K562 (cell line): ENCODE measurements around the gene CLCN1. TPM values are rescaled to one million over a fixed set of nuclear protein-coding genes. Genes with fewer than 3 reads are reported as not detected.

ENCODE experiments used
- ATAC-seq: fragments of 200-7000 bp; cut with Tn5 transposase; 3 replicates; pipeline ENCODE4 v1.9.1; 2020; ENCODE audit warnings: moderate library complexity
- BruUV-seq: library from RNA; stranded (reverse); fragments of 400-500 nt; replicated peaks from 2 replicates; lab custom pipeline; 2021; lab: Mats Ljungman, UMichigan
- CTCF ChIA-PET: fragments of 300-600 bp; formaldehyde crosslinking; extraction: SDS; loops from one replicate; lab custom pipeline; 2021; ENCODE audit warnings: low intra/inter-chr PET ratio; lab: Yijun Ruan, JAX
- POLR2A ChIA-PET: fragments of 300-600, 350-650 bp; sonication (Branson Sonifier 250); formaldehyde crosslinking; extraction: SDS; loops from one replicate; lab custom pipeline; 2021; ENCODE audit warnings: antibody characterized with exemption, inconsistent platforms; lab: Yijun Ruan, JAX
- DNase-seq, 4 experiments: peaks; one replicate each; pipeline versions ENCODE4 v3.0.0 to v3.0.0-alpha.2; 2011 to 2018; ENCODE audit warnings: low spot score in 3 of 4, mixed read lengths in 3 of 4; ENCODE audit errors: extremely low read depth in 1 of 4
- FAIRE-seq: peaks from 2 replicates; lab custom pipeline; 2011; peaks lifted over from hg19 to GRCh38; lab: Jason Lieb, UNC
- H2AFZ ChIP-seq: 2 replicates; pipeline ENCODE4 v1.6.0; 2011; ENCODE audit warnings: low read depth, low read length, control low read depth, inconsistent platforms
- H3K27ac ChIP-seq: fragments of 200-600 bp; 3 replicates; pipeline ENCODE4 v1.8.0; 2011; ENCODE audit warnings: low read depth, mild to moderate bottlenecking, control low read depth, inconsistent platforms, low read length, moderate library complexity, mixed read lengths; ENCODE audit errors: extremely low read depth
- H3K27me3 ChIP-seq, 2 experiments: fragments of 300-600 bp in 1 of 2; 2 replicates in 1 of 2; 3 replicates in 1 of 2; pipeline versions ENCODE4 v1.6.0 to v1.8.0; 2011; ENCODE audit warnings: inconsistent platforms in 2 of 2, low read length in 2 of 2, mild to moderate bottlenecking in 1 of 2, mixed read lengths in 1 of 2, moderate library complexity in 1 of 2; ENCODE audit not compliant: control insufficient read depth in 2 of 2, insufficient read depth in 2 of 2
- H3K36me3 ChIP-seq: fragments of 300-600 bp; 3 replicates; pipeline ENCODE4 v1.8.0; 2011; ENCODE audit warnings: mild to moderate bottlenecking, low read length, inconsistent platforms; ENCODE audit not compliant: control insufficient read depth, insufficient read depth
- H3K4me1 ChIP-seq, 2 experiments: fragments of 200-600 bp in 1 of 2; replicated peaks in 1 of 2; 2 replicates in 1 of 2; 3 replicates in 1 of 2; pipeline versions ENCODE4 v1.5.1 to v1.8.0; 2011; ENCODE audit warnings: inconsistent platforms in 2 of 2, low read length in 2 of 2, mild to moderate bottlenecking in 1 of 2, mixed read lengths in 1 of 2, moderate library complexity in 1 of 2; ENCODE audit not compliant: control insufficient read depth in 2 of 2, insufficient read depth in 2 of 2
- H3K4me2 ChIP-seq: 2 replicates; pipeline ENCODE4 v1.6.1; 2011; ENCODE audit warnings: low read length, control low read depth, inconsistent platforms, mixed read lengths; ENCODE audit not compliant: insufficient read depth
- H3K4me3 ChIP-seq: fragments of 200-600 bp; sonication (generic), shearing (Covaris generic); 2 replicates; pipeline ENCODE4 v1.5.1; 2016; ENCODE audit warnings: control low read depth, inconsistent platforms
- H3K79me2 ChIP-seq: fragments of 200-600 bp; 3 replicates; pipeline ENCODE4 v1.8.0; 2011; ENCODE audit warnings: low read length, inconsistent platforms; ENCODE audit not compliant: control insufficient read depth, insufficient read depth
- H3K9ac ChIP-seq, 2 experiments: 2 replicates each; pipeline versions ENCODE4 v1.6.0 to v1.6.1; 2011; ENCODE audit warnings: low read depth in 2 of 2, low read length in 2 of 2, control low read depth in 1 of 2, inconsistent platforms in 1 of 2, mild to moderate bottlenecking in 1 of 2, mixed read lengths in 1 of 2; ENCODE audit not compliant: insufficient read depth in 1 of 2
- H3K9me1 ChIP-seq: one replicate; pipeline ENCODE4 v1.6.0; 2011; ENCODE audit warnings: inconsistent platforms, mild to moderate bottlenecking, low read length, moderate library complexity; ENCODE audit not compliant: control insufficient read depth, insufficient read depth
- H3K9me3 ChIP-seq: replicated peaks from 2 replicates; pipeline ENCODE4 v1.5.1; 2011; ENCODE audit warnings: low read depth, low read length, inconsistent platforms; ENCODE audit not compliant: control insufficient read depth, insufficient read depth
- H4K20me1 ChIP-seq: replicated peaks from 2 replicates; pipeline ENCODE4 v1.6.1; 2011; ENCODE audit warnings: low read length, inconsistent platforms, mixed read lengths; ENCODE audit not compliant: control insufficient read depth, insufficient read depth
- BMI1 ChIP-seq: fragments of 150-350 bp; IDR thresholded peaks from 2 replicates; pipeline ENCODE4 v1.6.1; 2014; ENCODE audit warnings: low read length
- CEBPB ChIP-seq: fragments of 450-650 bp; IDR thresholded peaks from 2 replicates; pipeline ENCODE4 v1.6.1; 2016; ENCODE audit warnings: missing genetic modification characterization, missing compliant biosample characterization
- FOS ChIP-seq: IDR thresholded peaks from 3 replicates; pipeline ENCODE4 v1.6.1; 2011; ENCODE audit not compliant: insufficient read length; ENCODE audit errors: extremely low read depth
- FOXM1 ChIP-seq, 2 experiments: fragments of 450-650 bp in 1 of 2; sonication (generic) in 1 of 2; formaldehyde crosslinking in 1 of 2; IDR thresholded peaks; 2 replicates each; pipeline versions ENCODE4 v1.6.1 to v1.9.0; 2017 to 2022; ENCODE audit warnings: low read depth in 2 of 2, mild to moderate bottlenecking in 2 of 2, missing genetic modification reagents in 1 of 2, moderate library complexity in 1 of 2
- NR1H2 ChIP-seq: sonication (generic); formaldehyde crosslinking; IDR thresholded peaks from 2 replicates; pipeline ENCODE4 v1.4.0; 2020; ENCODE audit warnings: mild to moderate bottlenecking, missing genetic modification reagents
- NR2C2 ChIP-seq, 2 experiments: fragments of 200-800 bp in 1 of 2; sonication (Bioruptor generic) in 1 of 2; sonication (generic) in 1 of 2; formaldehyde crosslinking in 1 of 2; IDR thresholded peaks; 2 replicates each; pipeline versions ENCODE4 v1.6.1 to v1.8.0; 2016 to 2022; ENCODE audit warnings: mild to moderate bottlenecking in 1 of 2, missing compliant biosample characterization in 1 of 2, missing genetic modification characterization in 1 of 2, missing genetic modification reagents in 1 of 2
- RBM17 ChIP-seq: fragments of 200-400 bp; formaldehyde crosslinking; IDR thresholded peaks from 2 replicates; pipeline ENCODE4 v1.6.1; 2017; ENCODE audit warnings: low read depth, mild to moderate bottlenecking, low read length, borderline replicate concordance
- TEAD1 ChIP-seq, 2 experiments: fragments of 450-650 bp in 1 of 2; sonication (generic) in 1 of 2; formaldehyde crosslinking; IDR thresholded peaks; 2 replicates each; pipeline versions ENCODE4 v1.4.0 to v1.8.0; 2020 to 2022; ENCODE audit warnings: mild to moderate bottlenecking in 2 of 2, missing genetic modification reagents in 1 of 2
- WGBS: fragments of 100-300 bp; shearing (Covaris generic); methylation state at CpG from one replicate; pipeline ENCODE4 v1.1.6; 2016; ENCODE audit warnings: low coverage, mixed read lengths; ENCODE audit not compliant: insufficient coverage; ENCODE audit errors: missing lambda C conversion rate; 5-methylcytosine and 5-hydroxymethylcytosine counted together
- in situ Hi-C: fragments of 300-500 bp; cut with MboI; formaldehyde crosslinking; loops from 4 replicates; pipeline ENCODE4 v1.15.0; 2018; ENCODE audit warnings: inconsistent platforms, mixed read lengths
- intact Hi-C: fragments of 100-400 bp; cut with micrococcal nuclease; formaldehyde crosslinking; loops from 2 replicates; pipeline ENCODE4 v1.14.2; 2022
- polyA plus RNA-seq, 8 experiments: library from polyadenylated mRNA; depleted of rRNA in 4 of 8; stranded (reverse) in 5 of 8; unstranded in 3 of 8; fragments of >200 nt; fragmentation: Nextera tagmentation in 2 of 8; fragmentation: Illumina TruSeq in 1 of 8; extraction: Ambion mirVana in 2 of 8; extraction: Trizol in 1 of 8; gene quantifications; 2 replicates each; pipeline versions ENCODE4 v1.2.1 to v1.2.3, GENCODE V29; 2011 to 2014; ENCODE audit warnings: inconsistent platforms in 1 of 8, missing spikeins in 1 of 8
- total RNA-seq, 7 experiments: library from RNA; depleted of rRNA in 6 of 7; stranded (reverse); fragments of >200 nt in 6 of 7; fragmentation: Illumina TruSeq in 2 of 7; extraction: Trizol in 2 of 7; gene quantifications; 2 replicates each; pipeline versions ENCODE4 v1.2.1 to v1.2.3, GENCODE V29; 2011 to 2021; ENCODE audit warnings: low replicate concordance in 1 of 7

The CLCN1 gene
- total and polyA plus RNA-seq, 9 of the 15 experiments (the other 6 are each of a cell fraction or from before 2014, with no cell fraction given) = 0.01 to 0.11 (median 0.04) TPM; not detected in 4

- DNase-seq (no peak), FAIRE-seq (no peak), ATAC-seq (peak; percentile 3; the same call in 1 of the 3 replicates)
- no peak overlapping the region for H2AFZ ChIP-seq
- intact Hi-C loops (no loop called here), in situ Hi-C loops (no loop called here)
- BruUV-seq = no TSS peak
- H3K9me3 ChIP-seq = no peaks in the 10 kb centered on the region
- H3K36me3 ChIP-seq = peaks cover under 1% of the 10 kb centered on the region; the same call in 1 of the 3 replicates
- no peak overlapping the region for H3K9ac ChIP-seq
- H3K27ac ChIP-seq = no peak overlapping the region
- no peak for TF ChIP-seq RBM17
- TF ChIP-seq FOXM1 (IDR thresholded peaks at IDR 0.05; ENCODE audit: low read depth) = no peak
- TF ChIP-seq FOXM1 (CRISPR knock-in tag; IDR thresholded peaks at IDR 0.05; ENCODE audit: low read depth) = no peak
- no peak for TF ChIP-seq BMI1
- no peak for TF ChIP-seq NR1H2 (CRISPR knock-in tag)
- TF ChIP-seq TEAD1 (CRISPR knock-in tag; IDR thresholded peaks at IDR 0.05) = no peak
- TF ChIP-seq CEBPB (tag) = 0 out of 2 replicates have a peak, but pooled peaks have one; percentile 25
- TF ChIP-seq FOS = no peak
- 0 out of 2 replicates have a peak, but pooled peaks have one; percentile 27 for TF ChIP-seq NR2C2 (CRISPR knock-in tag; IDR thresholded peaks at IDR 0.05)
- TF ChIP-seq NR2C2 (tag; IDR thresholded peaks at IDR 0.05) = no peak
- H3K9me1 ChIP-seq = peaks cover 3% of the 10 kb centered on the region
- CTCF ChIA-PET = no interaction called here
- no peaks in the 10 kb centered on the region for H3K79me2 ChIP-seq
- POLR2A ChIA-PET = interaction anchor here (0.5 to 9.7 kb wide), 7 partner anchors 8 to 27 kb away, joined by 3 to 131 read pairs (median 3); partner anchors contain the start of gene EPHA1
- no peak overlapping the region for H3K4me3 ChIP-seq
- peaks cover 47 to 81% of the 10 kb centered on the region in 2 experiments; a peak in 4 of 5 replicates for H3K27me3 ChIP-seq
- H3K4me2 ChIP-seq = no peak overlapping the region
- WGBS = 16% methylated on average over 28 of the region's 28 CpGs
- H4K20me1 ChIP-seq = peaks cover 20% of the 10 kb centered on the region
- H3K4me1 ChIP-seq = peaks cover 0 to 12% of the 10 kb centered on the region in 2 experiments; a peak in 2 of 5 replicates
Observed at GRCh38 chr7:143396625-143397556, 81.0 kb downstream of the CLCN1 start.
